ENCODE data around the gene LGALS4.
"Not testable (repeated sequence)": the region's sequence is repeated elsewhere in the genome, so short reads cannot be mapped to it uniquely, and the experiment has no call there.

Gene LGALS4

GRCh38 chr19:38855751-38856150 is 43.0 kb upstream of the LGALS4 start:
- H3K79me1 ChIP-seq (ENCODE audit: low read length), result peaks cover 23% of the 10 kb centered on the region
- not testable (repeated sequence) for H3K4me2 ChIP-seq (ENCODE audit: low read length); H3K27me3 ChIP-seq (ENCODE audit: insufficient read depth, low read length); H3K4me3 ChIP-seq (ENCODE audit: low read depth, low read length); H2BK120ac ChIP-seq (ENCODE audit: insufficient read depth, low read length, poor library complexity); H3K9me3 ChIP-seq (ENCODE audit: insufficient read depth, low read depth, low read length); H3K14ac ChIP-seq (ENCODE audit: low read length); H3K27ac ChIP-seq (ENCODE audit: low read depth, low read length); H4K91ac ChIP-seq (ENCODE audit: low read depth, low read length); H2AFZ ChIP-seq (ENCODE audit: insufficient read depth, low read length, poor library complexity); H3K79me2 ChIP-seq (ENCODE audit: control insufficient read depth, insufficient read depth, low read length, poor library complexity); H3K23ac ChIP-seq (ENCODE audit: low read length); H3K36me3 ChIP-seq (ENCODE audit: control insufficient read depth in 1 of 2, insufficient read depth in 2 of 2, low read length in 2 of 2); DNase-seq; H4K8ac ChIP-seq (ENCODE audit: low read depth, low read length); H3K9ac ChIP-seq (ENCODE audit: low read length); H2AK5ac ChIP-seq (ENCODE audit: low read length); H3K18ac ChIP-seq (ENCODE audit: low read length); H3K4ac ChIP-seq (ENCODE audit: low read depth, low read length); H2BK12ac ChIP-seq (ENCODE audit: low read length); H2BK5ac ChIP-seq (ENCODE audit: low read depth, low read length, poor library complexity); H4K12ac ChIP-seq (ENCODE audit: low read depth, low read length)
- peaks cover 31 to 34% of the 10 kb centered on the region in 2 experiments for H3K4me1 ChIP-seq (ENCODE audit: control insufficient read depth in 1 of 2, insufficient read depth in 2 of 2, low read length in 2 of 2)
- no CpG with 5 or more reads among the region's 37 CpGs for WGBS (ENCODE audit: extremely low coverage, insufficient coverage, insufficient read length)

- not testable (repeated sequence) for H2AK5ac ChIP-seq (ENCODE audit: low read length)
- no CpG with 5 or more reads among the region's 3 CpGs for WGBS (ENCODE audit: extremely low coverage, insufficient coverage, insufficient read length)
These were observed 42.2 kb upstream of the LGALS4 start for GRCh38 chr19:38854961-38855360.

GRCh38 chr19:38853214-38853613 is 40.5 kb upstream of the LGALS4 start:
- no CpG with 5 or more reads among the region's 17 CpGs for WGBS (ENCODE audit: extremely low coverage, insufficient coverage, insufficient read length)

More at GRCh38 chr19:38854961-38855360, 42.2 kb upstream of the LGALS4 start:
- H4K12ac ChIP-seq (ENCODE audit: low read depth, low read length); H2AFZ ChIP-seq (ENCODE audit: insufficient read depth, low read length, poor library complexity); H4K8ac ChIP-seq (ENCODE audit: low read depth, low read length); H3K4me2 ChIP-seq (ENCODE audit: low read length); H3K79me2 ChIP-seq (ENCODE audit: control insufficient read depth, insufficient read depth, low read length, poor library complexity); DNase-seq; H3K4ac ChIP-seq (ENCODE audit: low read depth, low read length); H4K91ac ChIP-seq (ENCODE audit: low read depth, low read length); H3K27me3 ChIP-seq (ENCODE audit: insufficient read depth, low read length); H3K4me3 ChIP-seq (ENCODE audit: low read depth, low read length); H3K23ac ChIP-seq (ENCODE audit: low read length); H2BK12ac ChIP-seq (ENCODE audit: low read length); H3K36me3 ChIP-seq (ENCODE audit: control insufficient read depth in 1 of 2, insufficient read depth in 2 of 2, low read length in 2 of 2); H3K18ac ChIP-seq (ENCODE audit: low read length); H3K27ac ChIP-seq (ENCODE audit: low read depth, low read length); H2BK5ac ChIP-seq (ENCODE audit: low read depth, low read length, poor library complexity); H2BK120ac ChIP-seq (ENCODE audit: insufficient read depth, low read length, poor library complexity); H3K14ac ChIP-seq (ENCODE audit: low read length); H3K9me3 ChIP-seq (ENCODE audit: insufficient read depth, low read depth, low read length); H3K9ac ChIP-seq (ENCODE audit: low read length): not testable (repeated sequence)
- Histone ChIP-seq H3K4me1 (ENCODE audit: control insufficient read depth in 1 of 2, insufficient read depth in 2 of 2, low read length in 2 of 2) (peaks cover 31 to 34% of the 10 kb centered on the region in 2 experiments), H3K79me1 (ENCODE audit: low read length) (peaks cover 25% of the 10 kb centered on the region)

DNA sequence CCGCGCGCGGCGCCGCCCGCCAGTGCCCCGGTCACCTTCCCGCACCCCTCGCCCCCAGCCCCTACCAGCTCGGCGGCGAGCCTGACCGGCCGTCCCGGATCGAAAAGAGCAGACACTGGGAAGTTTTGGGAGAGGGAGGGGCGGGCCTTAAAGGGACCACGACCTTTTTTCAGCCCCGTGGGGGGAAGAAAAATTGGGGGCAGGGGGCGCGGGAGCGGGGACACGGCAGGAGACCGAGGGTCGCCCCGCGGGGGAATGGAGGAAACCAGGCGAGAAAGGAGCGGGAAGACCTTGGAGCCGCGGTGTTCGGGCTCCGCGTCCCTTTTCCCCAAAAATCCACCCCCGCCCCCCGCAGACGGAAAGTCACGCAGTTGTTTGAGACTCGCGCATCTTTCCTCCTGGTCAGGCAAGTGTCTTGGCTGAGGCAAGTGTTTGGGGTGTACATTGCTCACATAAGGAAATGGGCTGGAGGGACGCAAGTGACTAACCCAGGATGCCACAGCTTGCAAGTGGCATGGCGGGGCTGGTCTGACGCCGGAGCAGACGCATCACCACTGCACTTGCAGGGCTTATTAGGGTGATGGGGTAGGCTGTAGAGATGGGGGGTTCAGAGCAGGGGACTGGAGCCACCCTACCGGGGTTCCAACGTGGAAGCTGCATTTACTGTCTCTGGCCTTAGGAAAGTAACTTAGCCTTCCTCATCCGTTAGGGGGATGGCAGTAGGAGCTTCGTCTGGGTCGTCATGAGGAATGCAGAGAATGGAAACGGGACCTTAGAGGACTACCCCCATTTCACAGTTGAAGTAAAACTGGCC is 39.7 kb upstream of the LGALS4 start:
- Histone ChIP-seq H2BK12ac (ENCODE audit: low read length) (peak overlapping the region; percentile 78), H4K12ac (ENCODE audit: low read depth, low read length) (peak overlapping the region; percentile 85), H3K79me2 (ENCODE audit: control insufficient read depth, insufficient read depth, low read length, poor library complexity) (peaks cover 25% of the 10 kb centered on the region), H3K4me1 (ENCODE audit: control insufficient read depth in 1 of 2, insufficient read depth in 2 of 2, low read length in 2 of 2) (peaks cover 24 to 25% of the 10 kb centered on the region in 2 experiments), H2BK120ac (ENCODE audit: insufficient read depth, low read length, poor library complexity) (peak overlapping the region; percentile 76), H3K27me3 (ENCODE audit: insufficient read depth, low read length) (no peaks in the 10 kb centered on the region), H3K36me3 (ENCODE audit: control insufficient read depth in 1 of 2, insufficient read depth in 2 of 2, low read length in 2 of 2) (peaks cover 4 to 6% of the 10 kb centered on the region in 2 experiments), H3K4me3 (ENCODE audit: low read depth, low read length) (peak overlapping the region; percentile 75), H3K14ac (ENCODE audit: low read length) (peak overlapping the region; percentile 91), H3K27ac (ENCODE audit: low read depth, low read length) (peak overlapping the region; percentile 95), H3K9me3 (ENCODE audit: insufficient read depth, low read depth, low read length) (peaks cover 3% of the 10 kb centered on the region), H3K9ac (ENCODE audit: low read length) (peak overlapping the region; percentile 83), H2BK5ac (ENCODE audit: low read depth, low read length, poor library complexity) (peak overlapping the region; percentile 95), H2AFZ (ENCODE audit: insufficient read depth, low read length, poor library complexity) (peak overlapping the region; percentile 20), H2AK5ac (ENCODE audit: low read length) (peak overlapping the region; percentile 95), H3K79me1 (ENCODE audit: low read length) (peaks cover 31% of the 10 kb centered on the region), H3K23ac (ENCODE audit: low read length) (no peak overlapping the region), H3K4ac (ENCODE audit: low read depth, low read length) (peak overlapping the region; percentile 42), H4K91ac (ENCODE audit: low read depth, low read length) (peak overlapping the region; percentile 90), H3K4me2 (ENCODE audit: low read length) (peak overlapping the region; percentile 65), H4K8ac (ENCODE audit: low read depth, low read length) (peak overlapping the region; percentile 92), H3K18ac (ENCODE audit: low read length) (peak overlapping the region; percentile 87)
- no CpG with 5 or more reads among the region's 52 CpGs for WGBS (ENCODE audit: extremely low coverage, insufficient coverage, insufficient read length)
- peak; percentile 49 to 59 for DNase-seq

More at GRCh38 chr19:38853214-38853613, 40.5 kb upstream of the LGALS4 start:
- H3K4me1 ChIP-seq (ENCODE audit: control insufficient read depth in 1 of 2, insufficient read depth in 2 of 2, low read length in 2 of 2), result peaks cover 26 to 30% of the 10 kb centered on the region in 2 experiments
- H3K27ac ChIP-seq (ENCODE audit: low read depth, low read length), result no peak overlapping the region
- H3K4me2 ChIP-seq (ENCODE audit: low read length), result peak overlapping the region; percentile 65
- H2BK12ac ChIP-seq (ENCODE audit: low read length), result peak overlapping the region; percentile 45
- H3K4ac ChIP-seq (ENCODE audit: low read depth, low read length), result no peak overlapping the region
- peak overlapping the region; percentile 24 for H4K8ac ChIP-seq (ENCODE audit: low read depth, low read length)
- H4K91ac ChIP-seq (ENCODE audit: low read depth, low read length), result peak overlapping the region; percentile 90
- H3K9me3 ChIP-seq (ENCODE audit: insufficient read depth, low read depth, low read length), result peaks cover 3% of the 10 kb centered on the region
- peaks cover 0 to 2% of the 10 kb centered on the region in 2 experiments for H3K36me3 ChIP-seq (ENCODE audit: control insufficient read depth in 1 of 2, insufficient read depth in 2 of 2, low read length in 2 of 2)
- H3K4me3 ChIP-seq (ENCODE audit: low read depth, low read length), result no peak overlapping the region
- H2BK120ac ChIP-seq (ENCODE audit: insufficient read depth, low read length, poor library complexity), result peak overlapping the region; percentile 30
- H3K14ac ChIP-seq (ENCODE audit: low read length), result peak overlapping the region; percentile 17
- peaks cover 32% of the 10 kb centered on the region for H3K79me1 ChIP-seq (ENCODE audit: low read length)
- no peak overlapping the region for H3K9ac ChIP-seq (ENCODE audit: low read length)
- peaks cover 21% of the 10 kb centered on the region for H3K79me2 ChIP-seq (ENCODE audit: control insufficient read depth, insufficient read depth, low read length, poor library complexity)
- H2AFZ ChIP-seq (ENCODE audit: insufficient read depth, low read length, poor library complexity), result peak overlapping the region; percentile 5
- no peak overlapping the region for H2AK5ac ChIP-seq (ENCODE audit: low read length)
- no peak overlapping the region for H4K12ac ChIP-seq (ENCODE audit: low read depth, low read length)
- no peaks in the 10 kb centered on the region for H3K27me3 ChIP-seq (ENCODE audit: insufficient read depth, low read length)
- DNase-seq, result no peak
- H3K23ac ChIP-seq (ENCODE audit: low read length), result no peak overlapping the region
- H3K18ac ChIP-seq (ENCODE audit: low read length), result peak overlapping the region; percentile 43
- H2BK5ac ChIP-seq (ENCODE audit: low read depth, low read length, poor library complexity), result no peak overlapping the region
